CD4-positive, alpha-beta T cell treated with Interleukin-17A for 4 hours (primary cell): Measurements from ENCODE around the gene ZNF143.
A peak's percentile ranks its signal among the peaks of the same experiment; 100 is the strongest.

Experiments used
- DNase-seq: peaks from one replicate; pipeline ENCODE4 v3.0.0-alpha.2; 2020; ENCODE audit warnings: mixed read lengths

The ZNF143 gene

DNA sequence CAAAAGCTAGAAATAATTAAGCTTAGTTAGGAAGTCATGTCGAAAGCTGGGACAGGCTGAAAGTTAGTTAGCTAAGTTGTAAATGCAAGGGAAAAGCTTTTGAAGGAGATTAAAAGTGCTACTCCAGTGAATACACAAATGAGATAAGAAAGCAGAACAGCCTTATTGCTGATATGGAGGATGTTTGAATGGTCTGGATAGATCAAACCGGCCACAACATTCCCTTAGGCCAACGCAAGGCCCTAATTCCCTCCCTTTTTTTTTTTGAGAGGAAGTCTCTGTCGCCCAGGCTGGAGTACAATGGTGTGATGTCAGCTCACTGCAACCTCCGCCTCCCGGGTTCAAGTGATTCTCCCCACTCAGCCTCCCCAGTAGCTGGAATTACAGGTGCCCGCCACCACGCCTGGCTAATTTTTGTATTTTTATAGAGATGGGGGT, 89.4 kb downstream of the ZNF143 start:
- no peak for DNase-seq

DNA sequence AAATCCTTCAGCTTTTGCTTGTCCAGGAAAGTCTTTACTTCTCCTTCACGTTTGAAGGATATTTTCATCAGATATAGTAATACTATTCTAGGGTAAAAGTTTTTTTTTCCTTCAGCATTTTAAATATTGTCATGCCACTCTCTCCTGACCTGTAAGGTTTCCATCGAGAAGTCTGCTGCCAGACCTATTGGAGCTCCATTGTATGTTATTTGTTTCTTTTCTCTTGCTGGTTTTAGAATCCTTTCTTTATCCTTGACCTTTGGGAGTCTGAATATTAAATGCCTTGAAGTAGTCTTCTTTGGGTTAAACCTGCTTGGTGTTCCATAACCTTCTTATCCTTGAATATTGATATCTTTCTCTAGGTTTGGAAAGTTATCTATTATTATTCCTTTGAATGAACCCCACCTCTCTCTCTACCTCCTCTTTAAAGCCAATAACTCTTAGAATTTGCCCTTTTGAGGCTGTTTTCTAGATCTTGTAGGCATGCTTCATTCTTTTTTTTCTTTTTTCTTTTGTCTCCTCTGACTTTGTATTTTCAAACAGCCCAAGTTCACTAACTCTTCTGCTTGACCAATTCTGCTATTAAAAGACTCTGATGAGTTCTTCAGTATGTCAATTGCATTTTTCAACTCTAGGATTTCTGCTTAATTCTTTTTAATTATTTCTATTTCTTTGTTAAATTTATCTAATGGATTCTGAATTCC, 100.6 kb downstream of the ZNF143 start:
- DNase-seq = no peak

DNA sequence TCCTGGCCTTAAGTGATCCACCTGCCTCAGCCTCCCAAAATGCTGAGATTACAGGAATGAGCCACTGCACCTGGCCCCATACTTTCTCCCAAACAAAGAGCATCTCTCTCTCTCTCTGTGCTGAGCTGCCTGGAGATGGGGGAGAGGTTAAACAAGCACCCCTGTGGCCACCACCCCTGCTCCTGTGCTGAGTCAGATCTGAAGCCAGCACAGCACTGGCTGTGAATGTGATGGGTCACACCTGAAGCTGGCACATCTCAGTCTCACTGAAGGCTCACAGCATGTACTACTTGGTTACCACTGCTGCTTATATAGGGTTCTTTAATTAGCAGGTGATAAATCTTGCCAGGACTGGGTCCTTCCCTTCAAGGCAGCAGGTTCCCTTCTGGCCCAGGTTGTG, 101.9 kb downstream of the ZNF143 start:
- no peak for DNase-seq

DNA sequence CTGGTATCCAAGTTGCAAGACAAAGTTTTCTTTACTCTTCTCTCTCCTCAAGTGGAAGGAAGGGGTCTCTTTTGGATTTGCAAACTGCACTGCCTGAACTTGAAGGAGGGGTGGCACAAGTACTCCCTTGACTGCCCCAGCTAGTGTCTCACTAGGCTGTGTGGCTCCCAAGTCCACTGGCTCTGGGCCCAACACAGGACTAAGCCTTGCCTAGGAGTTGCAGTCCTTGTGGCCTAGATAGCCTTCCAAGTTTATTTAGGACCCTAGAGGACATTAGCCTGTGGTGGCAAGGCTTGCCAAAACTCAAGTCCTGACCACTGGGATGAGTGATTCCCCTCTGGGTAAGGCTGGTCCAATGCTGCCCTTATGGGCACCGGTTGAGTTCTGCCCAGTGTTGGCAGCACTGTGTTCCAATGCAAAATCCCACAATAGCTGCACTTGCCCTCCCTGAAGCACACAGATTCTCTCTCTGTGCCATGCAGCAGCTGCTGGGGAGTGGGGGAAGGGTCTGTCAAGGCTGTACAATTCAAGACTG, 102.5 kb downstream of the ZNF143 start:
- no peak for DNase-seq

DNA sequence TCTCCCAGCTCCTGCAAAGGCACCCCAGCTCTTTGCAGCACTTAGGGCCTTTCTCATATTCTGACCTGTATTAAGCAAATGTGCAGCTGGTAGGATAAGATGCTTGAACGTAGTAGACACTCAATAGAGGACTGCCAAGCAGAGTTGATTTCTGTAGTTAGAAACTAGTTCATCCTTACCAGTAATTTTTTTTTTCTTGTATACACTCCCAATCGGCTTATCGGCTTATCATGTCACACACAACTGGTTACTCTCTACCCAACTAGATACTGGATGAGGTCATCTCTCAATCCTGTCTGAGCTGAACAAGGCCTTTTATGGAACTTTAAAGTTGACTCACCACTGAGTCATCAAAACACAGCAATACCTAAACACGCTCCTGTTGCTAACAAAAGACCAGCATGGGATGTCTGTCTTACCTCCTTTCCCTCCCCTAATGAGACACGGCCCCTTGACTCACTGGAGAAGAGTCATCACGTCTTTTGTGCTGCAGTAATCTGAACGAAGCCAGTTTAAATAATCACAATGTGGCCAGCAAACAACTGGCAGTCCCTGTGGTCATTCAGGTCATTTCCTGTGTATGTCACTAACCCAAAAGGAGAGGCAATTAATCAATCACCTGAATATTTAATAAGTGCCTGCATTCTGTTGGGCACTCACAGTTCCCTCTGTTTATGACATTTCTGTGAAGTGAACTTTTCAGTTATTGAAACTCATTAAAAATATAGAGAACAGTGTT, 105.2 kb downstream of the ZNF143 start:
- DNase-seq = peak; percentile 55

DNA sequence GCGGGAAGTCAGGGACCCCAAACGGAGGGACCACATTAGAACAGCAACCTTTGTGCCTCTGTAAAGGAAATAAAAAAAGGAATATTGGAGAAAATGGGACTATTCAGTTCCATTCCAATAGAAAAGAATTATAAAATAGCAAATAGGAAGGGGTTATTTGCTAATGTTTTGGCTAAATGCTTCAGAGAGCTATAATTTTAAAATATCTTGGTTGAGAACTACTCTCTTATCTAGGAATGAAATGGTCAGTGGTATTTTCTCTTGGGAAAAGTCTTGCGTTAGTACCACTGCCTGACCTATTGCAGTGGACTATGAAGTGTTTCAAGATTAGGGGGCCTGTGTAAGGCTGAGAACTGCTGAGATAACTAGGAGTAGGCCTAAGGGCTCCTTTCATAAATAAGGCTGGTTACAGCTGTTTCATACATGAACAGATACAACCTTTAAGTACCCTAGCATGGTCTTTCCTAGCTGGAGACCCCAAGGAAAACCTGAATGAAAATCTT, 105.8 kb downstream of the ZNF143 start:
- no peak for DNase-seq

DNA sequence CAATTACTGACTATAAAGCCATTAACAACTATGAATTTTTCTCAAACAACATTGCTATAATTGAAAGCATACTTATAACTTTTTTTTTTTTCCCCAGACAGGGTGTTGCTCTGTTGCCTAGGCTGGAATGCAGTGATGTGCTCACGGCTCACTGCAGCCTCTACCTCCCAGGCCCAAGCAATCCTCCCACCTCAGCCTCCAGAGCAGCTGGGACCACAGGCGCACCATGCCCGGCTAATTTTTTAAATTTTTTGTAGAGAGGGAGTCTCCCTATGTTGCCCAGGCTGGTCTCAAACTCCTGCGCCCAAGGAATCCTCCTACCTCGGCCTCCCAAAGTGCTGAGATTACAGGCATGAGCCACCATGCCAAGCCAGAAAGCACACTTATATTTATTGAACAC, 106.6 kb downstream of the ZNF143 start:
- no peak for DNase-seq

DNA sequence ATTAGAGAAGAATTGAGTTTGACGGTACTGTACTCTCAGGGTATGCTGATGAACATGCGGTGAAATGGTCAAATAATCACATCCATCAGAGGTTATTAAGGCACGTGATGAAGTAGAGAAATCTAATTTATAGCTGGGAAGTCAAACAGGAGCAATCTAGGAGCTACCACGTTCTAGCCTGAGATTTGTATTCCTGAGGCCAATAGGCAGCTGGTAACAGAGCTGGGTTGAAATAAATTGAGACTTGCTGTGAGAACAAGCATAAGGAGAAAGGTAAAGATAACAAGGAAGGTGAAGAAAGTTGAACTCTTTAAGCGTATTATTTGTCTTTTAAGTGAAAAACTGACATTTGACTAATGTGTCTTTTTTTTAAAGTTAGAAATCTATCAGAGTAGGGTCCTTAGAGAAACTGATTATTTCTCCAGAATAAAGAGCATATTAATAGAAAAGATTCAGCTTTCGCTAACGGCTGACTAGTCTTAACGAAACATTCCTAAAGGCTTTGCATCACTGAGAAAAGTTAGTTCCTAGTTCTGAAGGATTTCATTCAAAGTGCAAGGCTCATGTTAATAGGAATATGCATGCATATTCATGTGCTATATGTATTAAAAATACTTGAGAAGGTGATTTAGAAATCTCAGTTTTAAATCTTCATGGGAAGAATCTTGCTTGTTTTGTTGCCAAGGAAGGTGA, 107.5 kb downstream of the ZNF143 start:
- no peak for DNase-seq

DNA sequence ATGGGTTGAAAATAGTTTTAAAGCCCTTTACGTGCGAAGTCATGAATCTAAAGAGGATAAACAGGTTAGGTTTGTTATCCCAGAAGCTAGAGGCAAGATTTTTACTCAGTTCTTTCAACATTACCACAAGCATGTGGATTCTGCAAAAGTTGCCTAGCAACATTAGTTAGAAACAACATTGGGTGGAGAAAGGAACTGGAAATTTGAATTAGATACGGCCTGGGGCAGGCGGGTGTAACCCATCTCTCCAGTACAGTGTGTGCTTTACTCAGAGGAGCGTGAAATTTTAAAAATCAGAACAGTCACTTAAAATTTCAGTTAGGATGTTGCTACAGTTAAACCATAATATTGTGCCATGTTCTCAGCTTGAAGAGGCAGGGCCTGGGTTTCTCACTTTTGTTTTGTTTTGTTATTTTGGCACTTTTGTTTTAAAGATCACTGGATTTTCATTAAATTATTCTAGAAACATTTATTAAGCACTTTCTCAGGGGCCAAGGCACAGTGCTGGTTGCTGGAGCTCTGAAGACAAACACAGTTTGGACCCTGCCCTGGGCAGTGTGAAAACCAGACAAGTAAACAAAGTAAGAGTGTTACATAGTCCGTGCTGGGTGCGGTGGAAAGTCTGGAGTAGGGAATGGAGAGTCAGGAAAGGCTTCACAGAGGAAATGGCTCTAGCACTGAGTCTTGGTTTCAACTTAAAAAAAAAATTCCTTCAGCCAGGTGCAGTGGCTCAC, 108.2 kb downstream of the ZNF143 start:
- peak; percentile 21 for DNase-seq

DNA sequence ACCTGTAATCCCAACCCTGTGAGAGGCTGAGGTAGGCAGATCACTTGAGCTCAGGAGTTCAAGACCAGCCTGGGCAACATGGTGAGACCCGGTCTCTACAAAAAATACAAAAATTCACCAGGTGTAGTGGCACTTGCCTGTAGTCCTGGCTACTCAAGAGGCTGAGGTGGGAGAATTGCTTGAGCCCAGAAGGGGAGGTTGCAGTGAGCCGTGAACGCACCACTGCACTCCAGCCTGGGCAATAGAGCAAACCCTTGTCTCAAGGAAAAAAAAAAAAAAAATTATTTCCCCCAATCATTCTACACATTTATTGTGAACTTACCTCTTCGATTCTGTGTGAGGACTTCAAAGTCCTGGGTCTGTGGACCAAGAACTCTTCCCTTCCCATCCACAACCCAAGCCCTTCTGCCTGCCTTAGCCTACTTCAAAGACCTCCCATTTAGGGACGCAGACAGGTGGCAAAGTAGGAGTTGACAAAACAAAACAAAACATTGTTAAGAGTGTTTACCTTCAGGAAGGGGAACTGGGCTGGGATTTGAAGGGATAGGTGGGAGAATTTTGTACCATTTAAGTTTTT, 108.9 kb downstream of the ZNF143 start:
- no peak for DNase-seq

DNA sequence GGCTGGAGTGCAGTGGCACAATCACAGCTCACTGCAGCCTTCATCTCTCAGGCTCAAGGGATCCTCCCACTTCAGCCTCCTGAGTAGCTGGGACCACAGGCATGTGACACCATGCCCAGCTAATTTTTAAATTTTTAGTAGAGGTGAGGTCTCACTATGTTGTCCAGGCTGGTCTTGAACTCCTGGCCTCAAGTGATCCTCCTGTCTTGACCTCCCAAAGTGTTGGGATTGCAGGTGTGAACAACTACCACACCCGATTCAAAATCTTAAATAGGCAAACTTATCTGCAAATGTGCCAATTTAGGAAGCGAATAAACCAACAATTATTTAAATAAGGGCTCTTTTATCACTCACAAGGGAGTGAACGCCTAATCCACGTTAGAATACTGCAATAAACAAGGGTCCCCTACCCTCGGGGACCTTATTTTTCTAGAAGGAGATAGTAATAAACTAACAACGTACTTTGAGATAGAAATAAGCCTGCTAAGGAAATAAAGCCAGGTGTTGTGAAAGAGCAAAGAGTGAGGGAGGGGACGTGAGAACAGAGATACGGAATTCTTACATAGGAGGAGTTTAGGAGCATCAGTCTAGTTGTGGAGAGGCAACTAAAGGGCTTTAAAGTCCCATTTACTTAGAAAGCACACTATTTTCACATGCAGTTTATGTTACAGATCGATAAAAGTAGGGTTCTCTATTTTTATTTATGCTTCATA, 109.7 kb downstream of the ZNF143 start:
- DNase-seq = no peak

DNA sequence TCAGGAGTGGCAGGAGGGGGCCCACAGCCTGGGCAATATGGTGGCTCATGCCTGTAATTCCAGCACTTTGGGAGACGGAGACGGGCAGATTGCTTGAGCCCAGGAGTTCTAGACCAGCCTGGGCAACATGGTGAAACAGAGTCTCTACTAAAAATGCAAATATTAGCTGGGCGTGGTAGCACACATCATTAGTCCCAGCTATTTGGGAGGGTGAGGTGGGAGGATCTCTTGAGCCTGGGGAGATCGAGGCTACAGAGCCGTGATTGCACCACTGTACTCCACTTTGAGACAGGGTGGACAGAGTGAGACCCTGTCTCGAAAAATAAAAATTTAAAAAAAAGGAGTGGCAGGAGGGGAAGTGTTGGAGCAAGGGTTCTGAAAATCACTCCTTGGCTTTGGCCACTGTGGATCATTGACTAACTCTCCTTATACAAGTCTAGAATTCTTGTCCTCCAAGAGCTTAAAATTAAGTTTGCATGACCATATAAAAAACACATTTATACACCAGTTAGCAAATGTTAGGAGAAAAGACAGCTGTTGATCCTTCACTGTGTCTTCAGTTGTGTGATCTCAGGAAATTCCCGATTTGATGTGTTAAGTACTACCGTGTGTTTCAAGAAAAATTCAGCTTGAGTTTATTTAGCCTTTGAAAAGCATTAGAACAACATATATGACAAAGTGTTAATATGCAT, 110.4 kb downstream of the ZNF143 start:
- DNase-seq = no peak

DNA sequence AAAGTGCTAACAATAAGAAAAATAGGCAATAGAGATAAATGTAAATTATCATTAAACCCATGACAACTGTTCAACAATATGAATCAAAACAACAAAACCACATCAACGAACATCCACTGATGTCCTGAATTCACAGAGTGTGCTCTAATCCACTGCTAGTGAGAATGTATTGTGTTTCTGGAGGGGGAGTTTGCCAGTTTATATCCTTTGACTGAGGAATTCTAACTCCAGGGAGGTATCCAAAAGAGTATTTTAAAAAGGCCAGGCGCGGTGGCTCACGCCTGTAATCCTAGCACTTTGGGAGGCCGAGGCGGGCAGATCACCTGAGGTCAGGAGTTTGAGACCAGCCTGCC, 110.9 kb downstream of the ZNF143 start:
- no peak for DNase-seq

DNA sequence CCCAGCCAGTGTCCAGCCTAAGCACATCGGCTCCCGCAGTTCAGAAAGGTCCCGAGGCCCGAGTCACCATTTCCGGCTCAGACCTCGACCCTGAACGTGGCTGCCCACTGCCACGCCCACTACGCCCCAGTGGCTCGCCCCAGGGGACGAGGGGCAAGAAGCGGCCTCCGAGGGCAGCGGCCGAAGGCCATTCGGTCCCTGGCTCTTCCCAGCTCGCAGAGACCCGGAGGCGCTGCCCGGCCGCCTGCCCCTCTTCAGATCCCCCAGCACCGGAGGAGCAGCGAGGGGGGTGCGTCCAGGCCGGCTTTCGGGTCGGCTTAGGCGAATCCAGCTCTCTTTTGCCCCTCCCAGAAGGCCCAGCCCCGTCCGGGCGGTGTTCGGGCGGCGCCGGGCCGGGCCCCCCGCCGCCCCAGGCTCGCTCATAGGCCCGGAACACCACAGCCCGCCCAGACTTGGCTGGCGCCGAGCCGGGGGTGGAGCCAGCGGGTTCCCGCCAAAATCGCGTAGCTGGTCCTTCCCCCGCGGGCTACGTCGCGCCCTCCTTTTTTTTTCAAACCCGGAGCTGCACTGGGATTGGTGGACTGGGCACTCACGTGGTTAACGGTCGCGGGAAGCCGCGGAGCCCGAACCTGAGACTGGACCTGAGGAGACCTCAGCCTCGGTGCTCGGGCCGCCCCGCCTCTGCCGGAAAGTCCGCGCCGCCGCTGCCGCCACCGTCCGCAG, 112.4 kb downstream of the ZNF143 start, which contains the start of gene WEE1:
Gene WEE1 (plus strand): TSS at position 619 of the 723 bp plus-strand sequence. CDS start 264 bp downstream, outside the sequence.
- peak; percentile 97 for DNase-seq

DNA sequence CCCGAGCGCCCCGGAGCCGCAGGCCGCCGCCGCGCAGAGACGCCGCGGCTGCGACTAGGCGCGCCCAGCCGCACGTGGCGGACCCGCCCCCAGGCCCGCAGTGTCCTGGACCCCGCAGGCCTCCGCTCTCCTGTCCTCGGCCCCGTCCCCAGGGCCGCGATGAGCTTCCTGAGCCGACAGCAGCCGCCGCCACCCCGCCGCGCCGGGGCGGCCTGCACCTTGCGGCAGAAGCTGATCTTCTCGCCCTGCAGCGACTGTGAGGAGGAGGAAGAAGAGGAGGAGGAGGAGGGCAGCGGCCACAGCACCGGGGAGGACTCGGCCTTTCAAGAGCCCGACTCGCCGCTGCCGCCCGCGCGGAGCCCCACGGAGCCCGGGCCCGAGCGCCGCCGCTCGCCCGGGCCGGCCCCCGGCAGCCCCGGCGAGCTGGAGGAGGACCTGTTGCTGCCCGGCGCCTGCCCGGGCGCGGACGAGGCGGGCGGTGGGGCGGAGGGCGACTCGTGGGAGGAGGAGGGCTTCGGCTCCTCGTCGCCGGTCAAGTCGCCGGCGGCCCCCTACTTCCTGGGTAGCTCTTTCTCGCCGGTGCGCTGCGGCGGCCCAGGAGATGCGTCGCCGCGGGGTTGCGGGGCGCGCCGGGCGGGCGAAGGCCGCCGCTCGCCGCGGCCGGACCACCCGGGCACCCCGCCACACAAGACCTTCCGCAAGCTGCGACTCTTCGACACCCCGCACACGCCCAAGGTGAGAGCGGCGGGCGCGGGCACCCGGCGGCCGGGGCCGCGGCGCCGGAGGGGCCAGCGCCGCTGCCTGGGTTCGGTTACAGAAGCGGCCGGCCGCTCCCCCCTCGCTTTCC, 113.2 kb downstream of the ZNF143 start:
- DNase-seq = no peak

DNA sequence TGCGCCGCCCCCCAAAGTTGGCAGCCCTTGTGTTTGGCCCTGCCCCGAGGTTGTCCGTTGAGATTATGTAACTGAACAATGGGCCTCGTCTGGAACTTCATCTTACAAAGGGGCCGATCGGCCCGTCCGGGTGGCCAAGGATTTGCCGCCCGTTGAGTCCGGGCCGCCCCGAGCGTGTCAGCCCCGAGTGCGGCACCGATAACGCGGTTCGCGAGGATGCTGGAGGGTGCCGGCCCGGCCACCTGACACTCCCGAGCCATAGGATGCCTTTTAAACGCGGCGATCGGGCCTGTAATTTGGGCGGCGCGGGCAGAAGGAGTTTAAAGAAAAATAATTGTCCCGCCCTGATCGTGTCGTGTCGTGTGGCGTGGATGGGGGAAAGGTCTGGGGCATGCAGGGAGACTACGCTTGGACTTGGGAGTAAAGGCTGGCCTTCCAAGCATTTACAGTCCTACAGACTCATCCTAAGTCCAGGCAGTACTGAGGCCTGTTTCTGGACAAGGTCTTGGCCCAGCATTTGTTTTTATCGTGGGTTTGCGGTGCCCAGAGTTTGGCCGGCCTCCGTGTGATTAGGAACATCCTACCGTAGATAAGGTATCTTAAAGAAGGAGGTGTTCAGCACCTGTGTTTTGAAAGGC, 113.9 kb downstream of the ZNF143 start:
- peak; percentile 29 for DNase-seq

DNA sequence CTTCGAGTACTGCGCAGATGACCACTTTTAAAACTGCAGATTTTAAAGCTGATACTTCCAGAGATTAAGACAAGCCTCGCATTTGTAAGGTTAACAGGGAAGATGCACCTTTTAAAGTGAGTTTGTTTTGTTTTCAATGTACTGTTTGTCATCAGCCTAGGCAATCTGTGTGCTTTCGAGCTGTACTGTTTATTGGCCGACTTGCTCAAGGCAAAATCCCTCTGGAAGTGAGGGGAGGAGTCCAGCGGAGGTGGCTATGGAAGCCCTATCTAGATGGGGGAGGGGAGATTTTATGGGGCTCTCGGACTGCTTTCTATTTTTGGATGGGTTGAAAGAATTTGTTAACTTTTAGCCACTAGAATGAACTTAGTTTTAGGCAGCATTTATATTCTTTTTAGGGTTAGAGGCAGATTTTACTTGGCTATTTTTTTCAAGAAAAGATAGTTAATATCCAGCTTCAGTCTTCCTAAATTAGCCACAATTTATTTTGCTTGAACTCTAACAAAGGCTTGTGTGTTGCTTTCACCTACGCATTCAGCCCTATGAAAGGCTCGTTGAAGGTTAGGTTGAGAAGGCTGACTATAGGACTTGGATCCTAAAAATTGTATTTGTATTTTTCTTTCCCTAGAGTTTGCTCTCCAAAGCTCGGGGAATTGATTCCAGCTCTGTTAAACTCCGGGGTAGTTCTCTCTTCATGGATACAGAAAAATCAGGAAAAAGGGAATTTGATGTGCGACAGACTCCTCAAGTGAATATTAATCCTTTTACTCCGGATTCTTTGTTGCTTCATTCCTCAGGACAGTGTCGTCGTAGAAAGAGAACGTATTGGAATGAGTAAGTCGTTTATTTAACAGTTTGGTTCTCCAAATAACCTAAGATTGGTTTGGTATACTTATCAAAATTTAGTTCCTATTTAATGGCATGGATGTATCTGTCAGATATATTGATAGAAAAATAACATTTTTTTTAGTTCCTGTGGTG, 114.7 kb downstream of the ZNF143 start:
- DNase-seq = no peak
